OCI-LY1 (cell line): Measurements from ENCODE around the gene PTGES2.
"Not testable (repeated sequence)": the region's sequence is repeated elsewhere in the genome, so short reads cannot be mapped to it uniquely, and the experiment has no call there.

ENCODE experiments used
- H2AFZ ChIP-seq: fragments of 200-600 bp; sonication (generic), shearing (Covaris generic); 2 replicates; pipeline ENCODE4 v1.6.0; 2014; ENCODE audit warnings: antibody characterized with exemption, mild to moderate bottlenecking, low read length
- H3F3A ChIP-seq: fragments of 200-600 bp; sonication (generic), shearing (Covaris generic); 2 replicates; pipeline ENCODE4 v1.6.0; 2014; ENCODE audit warnings: mild to moderate bottlenecking, antibody characterized with exemption, low read length, moderate library complexity; ENCODE audit not compliant: insufficient read depth
- H3K27ac ChIP-seq: fragments of 200-600 bp; sonication (generic); 2 replicates; pipeline ENCODE4 v1.5.1; 2014; ENCODE audit warnings: low read length, mixed run types, mild to moderate bottlenecking, low read depth; ENCODE audit not compliant: poor library complexity, severe bottlenecking
- H3K27me3 ChIP-seq: fragments of 200-600 bp; sonication (generic); 2 replicates; pipeline ENCODE4 v1.6.0; 2014; ENCODE audit warnings: antibody characterized with exemption, mild to moderate bottlenecking, low read length, moderate library complexity; ENCODE audit not compliant: insufficient read depth
- H3K36me3 ChIP-seq: fragments of 200-600 bp; sonication (generic); 2 replicates; pipeline ENCODE4 v1.6.1; 2014; ENCODE audit warnings: mild to moderate bottlenecking, antibody characterized with exemption, low read length, moderate library complexity, mixed read lengths; ENCODE audit not compliant: insufficient read depth
- H3K4me1 ChIP-seq: fragments of 200-600 bp; sonication (generic); 2 replicates; pipeline ENCODE4 v1.5.1; 2014; ENCODE audit warnings: mild to moderate bottlenecking, low read length, moderate library complexity; ENCODE audit not compliant: insufficient read depth, severe bottlenecking
- H3K4me2 ChIP-seq: fragments of 200-600 bp; sonication (generic), shearing (Covaris generic); 2 replicates; pipeline ENCODE4 v1.6.1; 2014; ENCODE audit warnings: low read length
- H3K4me3 ChIP-seq: fragments of 200-600 bp; sonication (generic); 2 replicates; pipeline ENCODE4 v1.5.1; 2014; ENCODE audit warnings: low read length, low read depth, mild to moderate bottlenecking, mixed read lengths; ENCODE audit not compliant: poor library complexity, severe bottlenecking
- H3K79me2 ChIP-seq: fragments of 200-600 bp; shearing (Covaris generic); 2 replicates; pipeline ENCODE4 v1.6.1; 2016; ENCODE audit warnings: mixed run types, low read length, mixed read lengths; ENCODE audit not compliant: insufficient read depth
- H3K9ac ChIP-seq: fragments of 200-600 bp; sonication (generic), shearing (Covaris generic); 2 replicates; pipeline ENCODE4 v1.6.1; 2014; ENCODE audit warnings: mild to moderate bottlenecking, low read length, mixed read lengths
- H3K9me2 ChIP-seq: fragments of 200-600 bp; sonication (generic), shearing (Covaris generic); 2 replicates; pipeline ENCODE4 v1.6.1; 2014; ENCODE audit warnings: low read depth, mild to moderate bottlenecking, low read length, mixed read lengths
- H3K9me3 ChIP-seq: fragments of 200-600 bp; shearing (Covaris generic); 2 replicates; pipeline ENCODE4 v1.6.1; 2014; ENCODE audit warnings: low read length, mixed read lengths
- H4K20me1 ChIP-seq: fragments of 200-600 bp; sonication (generic), shearing (Covaris generic); 2 replicates; pipeline ENCODE4 v1.6.0; 2016; ENCODE audit warnings: mild to moderate bottlenecking, low read length; ENCODE audit not compliant: insufficient read depth
- EZH2 ChIP-seq: fragments of 200-600 bp; sonication (generic), shearing (Covaris generic); IDR thresholded peaks from 2 replicates; pipeline ENCODE4 v1.8.0; 2017; ENCODE audit warnings: borderline replicate concordance, mixed run types, mild to moderate bottlenecking, antibody characterized with exemption, low read length, moderate library complexity, mixed read lengths
- TF ChIP-seq, protein P1 (sequence below): fragments of 200-600 bp; sonication (generic), shearing (Covaris generic); IDR thresholded peaks from 2 replicates; pipeline ENCODE4 v1.5.1; 2017; ENCODE audit warnings: mild to moderate bottlenecking, antibody characterized with exemption, low read length, moderate library complexity, mixed read lengths

The PTGES2 gene

GRCh38 chr9:128136816-128137793 lies 9.6 kb upstream of the PTGES2 start:
- Histone ChIP-seq H3K9me3 (no peaks in the 10 kb centered on the region), H2AFZ (no peak overlapping the region), H3K9me2 (no peaks in the 10 kb centered on the region), H4K20me1 (no peaks in the 10 kb centered on the region), H3F3A (no peaks in the 10 kb centered on the region), H3K4me1 (no peaks in the 10 kb centered on the region), H3K4me2 (no peak overlapping the region), H3K9ac (no peak overlapping the region), H3K27ac (no peak overlapping the region), H3K79me2 (no peaks in the 10 kb centered on the region), H3K36me3 (no peaks in the 10 kb centered on the region), H3K4me3 (no peak overlapping the region), H3K27me3 (no peaks in the 10 kb centered on the region)
- no peak for TF ChIP-seq EZH2
- TF ChIP-seq, protein P1, sequence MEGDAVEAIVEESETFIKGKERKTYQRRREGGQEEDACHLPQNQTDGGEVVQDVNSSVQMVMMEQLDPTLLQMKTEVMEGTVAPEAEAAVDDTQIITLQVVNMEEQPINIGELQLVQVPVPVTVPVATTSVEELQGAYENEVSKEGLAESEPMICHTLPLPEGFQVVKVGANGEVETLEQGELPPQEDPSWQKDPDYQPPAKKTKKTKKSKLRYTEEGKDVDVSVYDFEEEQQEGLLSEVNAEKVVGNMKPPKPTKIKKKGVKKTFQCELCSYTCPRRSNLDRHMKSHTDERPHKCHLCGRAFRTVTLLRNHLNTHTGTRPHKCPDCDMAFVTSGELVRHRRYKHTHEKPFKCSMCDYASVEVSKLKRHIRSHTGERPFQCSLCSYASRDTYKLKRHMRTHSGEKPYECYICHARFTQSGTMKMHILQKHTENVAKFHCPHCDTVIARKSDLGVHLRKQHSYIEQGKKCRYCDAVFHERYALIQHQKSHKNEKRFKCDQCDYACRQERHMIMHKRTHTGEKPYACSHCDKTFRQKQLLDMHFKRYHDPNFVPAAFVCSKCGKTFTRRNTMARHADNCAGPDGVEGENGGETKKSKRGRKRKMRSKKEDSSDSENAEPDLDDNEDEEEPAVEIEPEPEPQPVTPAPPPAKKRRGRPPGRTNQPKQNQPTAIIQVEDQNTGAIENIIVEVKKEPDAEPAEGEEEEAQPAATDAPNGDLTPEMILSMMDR = no peak

GRCh38 chr9:128135561-128135960 lies 8.0 kb upstream of the PTGES2 start:
- not testable (repeated sequence) for H3K79me2 ChIP-seq, H3K27ac ChIP-seq, H3K4me1 ChIP-seq, H3K9me2 ChIP-seq, H3K4me3 ChIP-seq, H4K20me1 ChIP-seq, H3K9ac ChIP-seq, H3K27me3 ChIP-seq, H3K4me2 ChIP-seq, H3K9me3 ChIP-seq, H3F3A ChIP-seq, H3K36me3 ChIP-seq, H2AFZ ChIP-seq

DNA sequence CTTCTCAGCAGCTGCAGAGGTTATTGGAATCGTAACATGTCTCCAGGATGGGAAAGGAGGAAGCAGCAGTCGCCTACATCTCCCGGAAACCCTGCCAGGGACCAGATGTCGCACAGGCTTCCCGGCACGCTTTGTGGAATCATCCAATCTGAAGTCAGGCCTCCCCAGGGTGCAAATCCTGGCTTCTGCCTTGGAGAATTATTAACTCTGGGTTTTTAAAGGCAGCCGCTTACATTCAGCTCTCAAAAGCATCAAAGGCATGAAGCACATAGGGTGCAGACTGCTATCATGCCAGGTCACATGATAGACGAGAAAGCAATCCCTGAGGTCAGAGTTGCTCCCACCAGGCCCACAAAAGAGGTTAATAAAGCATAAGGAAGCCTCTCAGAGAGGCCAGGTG lies 4.6 kb upstream of the PTGES2 start:
- not testable (repeated sequence) for H3K27ac ChIP-seq, H3K4me3 ChIP-seq, H3K9me3 ChIP-seq, H3K4me1 ChIP-seq, H3K27me3 ChIP-seq, H3K9ac ChIP-seq, H3K36me3 ChIP-seq, H2AFZ ChIP-seq, H3K9me2 ChIP-seq, H3F3A ChIP-seq, H4K20me1 ChIP-seq, H3K79me2 ChIP-seq, H3K4me2 ChIP-seq

DNA sequence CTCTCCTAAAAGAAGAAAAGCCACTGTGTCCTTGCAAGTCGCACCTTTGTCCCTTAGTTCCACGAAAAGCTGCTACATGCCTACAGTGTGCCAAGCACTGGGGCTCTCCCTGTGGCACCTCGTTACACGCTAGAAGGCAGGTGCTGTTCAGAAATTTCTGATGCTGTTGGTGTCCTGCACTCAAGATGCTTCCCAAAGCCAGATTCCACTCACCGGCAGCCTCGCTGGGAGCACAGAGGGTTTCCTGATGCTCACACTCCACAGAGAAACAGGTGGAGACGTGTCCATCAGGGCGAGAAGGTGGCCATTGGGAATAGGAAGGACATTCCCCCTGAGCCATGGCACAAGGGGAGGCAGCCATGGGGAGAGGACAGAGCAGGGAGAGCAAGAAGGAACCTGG lies 3.8 kb upstream of the PTGES2 start:
- H4K20me1 ChIP-seq, H3K9me3 ChIP-seq, H3F3A ChIP-seq, H3K4me3 ChIP-seq, H2AFZ ChIP-seq, H3K9ac ChIP-seq, H3K4me2 ChIP-seq, H3K27ac ChIP-seq, H3K36me3 ChIP-seq, H3K9me2 ChIP-seq, H3K27me3 ChIP-seq, H3K79me2 ChIP-seq: not testable (repeated sequence)
- H3K4me1 ChIP-seq = peaks cover 14% of the 10 kb centered on the region

DNA sequence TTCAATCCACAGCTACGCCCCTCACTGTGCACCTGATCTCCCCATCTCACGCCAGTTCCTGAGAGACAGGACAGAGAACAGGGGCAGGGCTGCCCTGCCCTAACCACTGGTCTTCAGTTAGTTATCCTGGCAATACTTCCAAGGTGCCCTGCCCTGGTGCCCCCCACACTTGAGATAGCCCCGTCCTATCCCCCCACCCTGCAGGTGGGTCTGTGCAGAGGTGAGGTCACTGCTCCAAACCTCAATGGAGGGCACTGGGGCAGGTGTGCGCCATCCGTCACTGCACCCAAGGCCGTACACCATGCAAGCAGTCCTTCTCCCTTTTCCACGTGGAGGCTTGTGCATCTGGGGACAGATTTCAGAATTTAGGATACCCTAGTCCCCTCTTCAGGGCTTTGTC lies 3.1 kb upstream of the PTGES2 start:
- H3K27ac ChIP-seq, H3K9me3 ChIP-seq, H3K4me2 ChIP-seq, H3K36me3 ChIP-seq, H3K4me3 ChIP-seq, H3K9ac ChIP-seq, H3F3A ChIP-seq, H2AFZ ChIP-seq, H4K20me1 ChIP-seq, H3K9me2 ChIP-seq, H3K27me3 ChIP-seq: not testable (repeated sequence)
- H3K4me1 ChIP-seq = peaks cover 21% of the 10 kb centered on the region
- H3K79me2 ChIP-seq = peaks cover 10% of the 10 kb centered on the region
